MM.1S (cell line): Measurements from ENCODE around the gene FAM193A.

ENCODE experiments used
- CTCF ChIP-seq: fragments of 300-600 bp; sonication (generic); IDR thresholded peaks from 2 replicates; pipeline ENCODE4 v1.5.1; 2016; ENCODE audit warnings: antibody characterized with exemption, low read length, mixed read lengths
- EZH2phosphoT487 ChIP-seq: fragments of 300-600 bp; sonication (generic); IDR thresholded peaks from 2 replicates; pipeline ENCODE4 v1.6.1; 2018; ENCODE audit warnings: antibody characterized with exemption, low read length

GRCh38 chr4:2500547-2500946, 35.9 kb upstream of the FAM193A start:
- TF ChIP-seq CTCF (no peak), EZH2phosphoT487 (no peak)
